HG02610 (cell line): ENCODE measurements around the gene RGS7.
A peak's percentile ranks its signal among the peaks of the same experiment; 100 is the strongest.
"Not testable (repeated sequence)": the region's sequence is repeated elsewhere in the genome, so short reads cannot be mapped to it uniquely, and the experiment has no call there.

Source experiments
- ATAC-seq: cut with Tn5 transposase; IDR thresholded peaks from one replicate; pipeline ENCODE4 v1.9.1; 2021; ENCODE audit warnings: mild to moderate bottlenecking, moderate library complexity; ENCODE audit not compliant: unreplicated experiment

RGS7 gene

GRCh38 chr1:240936911-240937668 is 419.9 kb downstream of the RGS7 start:
- ATAC-seq, result no peak

DNA sequence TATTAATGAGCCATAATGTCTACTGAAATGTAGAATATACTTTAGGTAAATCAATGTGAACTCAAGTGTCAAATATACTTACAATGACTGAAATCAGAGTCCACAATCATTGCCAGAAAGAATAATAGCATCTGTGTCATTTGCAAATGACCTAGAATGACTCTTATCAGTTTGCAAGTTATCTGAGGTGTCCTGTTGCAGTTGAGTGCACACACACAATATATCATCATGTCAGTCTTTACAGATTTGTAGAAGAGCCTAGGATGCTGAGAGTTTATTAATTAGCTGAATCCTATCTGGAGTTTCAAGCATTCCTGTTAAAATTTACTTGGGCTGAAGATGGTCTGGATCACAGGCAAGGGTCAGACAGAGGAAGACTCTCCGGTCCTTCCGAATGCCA is 421.1 kb downstream of the RGS7 start:
- no peak for ATAC-seq

- ATAC-seq, result no peak
These were observed 426.0 kb downstream of the RGS7 start for GRCh38 chr1:240931031-240931430.

GRCh38 chr1:240928265-240928664 is 428.7 kb downstream of the RGS7 start:
- no peak for ATAC-seq

- no peak for ATAC-seq
These were observed 429.2 kb downstream of the RGS7 start for GRCh38 chr1:240927821-240928220.

DNA sequence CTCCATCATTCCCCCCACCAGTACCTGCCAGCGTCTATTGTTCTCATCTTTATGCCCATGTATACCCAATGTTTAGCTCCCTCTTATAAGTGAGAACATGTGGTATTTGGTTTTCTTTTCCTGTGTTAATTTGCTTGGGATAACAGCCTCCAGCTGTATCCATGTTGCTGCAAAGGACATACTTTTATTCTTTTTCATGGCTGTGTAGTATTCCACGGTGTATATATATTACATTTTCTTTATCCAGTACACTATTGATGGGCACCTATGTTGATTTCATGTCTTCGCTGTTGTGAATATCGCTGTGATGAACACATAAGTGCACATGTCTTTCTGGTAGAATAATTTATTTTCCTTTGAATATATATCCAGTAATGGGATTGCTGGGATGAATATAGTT is 431.7 kb downstream of the RGS7 start:
- ATAC-seq, result no peak

- ATAC-seq, result no peak
These were observed 439.0 kb downstream of the RGS7 start for GRCh38 chr1:240917976-240918375.

DNA sequence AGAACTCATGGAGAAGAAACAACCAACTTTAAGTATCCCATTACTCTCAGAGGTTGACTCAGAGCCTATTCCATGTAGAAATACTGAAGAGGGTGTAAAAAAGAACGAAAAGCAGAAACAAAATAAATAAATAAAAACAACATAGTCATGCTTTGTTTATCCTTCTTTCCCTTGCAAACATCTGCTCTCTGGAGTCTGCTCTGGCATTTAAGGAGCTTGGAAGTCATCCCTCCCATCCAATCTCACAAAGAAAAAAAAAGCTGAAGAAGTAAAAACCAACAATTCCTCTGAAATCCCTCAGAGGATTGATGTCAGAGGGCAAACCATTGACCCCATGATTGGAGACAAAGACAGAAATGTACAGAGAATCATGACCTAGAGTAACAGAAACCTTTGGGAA is 442.5 kb downstream of the RGS7 start:
- no peak for ATAC-seq

DNA sequence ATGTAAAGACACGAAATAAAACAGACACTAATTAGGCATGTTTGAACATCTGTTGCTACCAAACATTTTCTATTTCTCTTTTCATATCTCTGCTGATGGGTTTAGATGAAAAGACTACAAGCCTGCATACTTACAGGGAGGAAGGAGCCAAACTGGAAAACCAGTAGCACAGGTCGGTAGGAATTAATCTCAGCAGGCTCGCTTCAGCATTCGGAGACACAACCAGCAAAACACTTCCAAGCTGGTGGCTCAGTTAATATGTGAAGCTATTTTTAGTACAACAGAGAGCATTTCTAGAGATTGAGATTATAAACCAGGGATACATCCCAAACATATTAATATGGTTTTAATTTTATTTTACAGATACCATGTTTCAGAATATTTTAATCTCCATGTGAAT is 444.2 kb downstream of the RGS7 start:
- no peak for ATAC-seq

- no peak for ATAC-seq
These were observed 447.1 kb downstream of the RGS7 start for GRCh38 chr1:240909701-240910457.

- no peak for ATAC-seq
These were observed 450.5 kb downstream of the RGS7 start for GRCh38 chr1:240906477-240906876.

DNA sequence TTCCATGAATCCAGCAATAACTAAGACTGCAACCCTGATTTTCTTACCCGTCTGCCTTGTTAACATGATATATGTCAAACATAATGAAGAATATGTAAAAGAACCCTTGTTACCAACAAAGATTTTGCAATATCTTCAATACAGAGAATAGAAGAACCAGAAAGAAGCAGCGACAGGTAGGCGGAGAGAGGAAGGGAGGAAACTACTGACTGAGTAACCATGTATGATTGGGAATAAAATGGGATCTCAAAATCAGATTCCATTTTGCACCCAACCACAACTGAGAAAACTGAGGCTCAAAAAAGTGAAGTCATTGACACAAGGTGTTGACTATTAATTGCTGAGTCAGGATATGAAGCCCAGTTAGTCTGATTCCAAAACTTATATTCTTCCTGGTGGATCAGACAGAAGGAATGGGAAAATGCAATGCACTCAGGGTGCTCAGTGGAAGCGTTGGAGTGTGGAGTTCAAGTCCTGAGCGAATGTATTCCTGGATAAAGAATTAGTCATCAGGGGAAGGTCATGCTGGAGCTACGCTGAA is 451.7 kb downstream of the RGS7 start:
- no peak for ATAC-seq

- ATAC-seq, result not testable (repeated sequence)
These were observed 461.6 kb downstream of the RGS7 start for GRCh38 chr1:240895424-240895823.

GRCh38 chr1:240888787-240889048 is 468.3 kb downstream of the RGS7 start:
- ATAC-seq, result no peak

DNA sequence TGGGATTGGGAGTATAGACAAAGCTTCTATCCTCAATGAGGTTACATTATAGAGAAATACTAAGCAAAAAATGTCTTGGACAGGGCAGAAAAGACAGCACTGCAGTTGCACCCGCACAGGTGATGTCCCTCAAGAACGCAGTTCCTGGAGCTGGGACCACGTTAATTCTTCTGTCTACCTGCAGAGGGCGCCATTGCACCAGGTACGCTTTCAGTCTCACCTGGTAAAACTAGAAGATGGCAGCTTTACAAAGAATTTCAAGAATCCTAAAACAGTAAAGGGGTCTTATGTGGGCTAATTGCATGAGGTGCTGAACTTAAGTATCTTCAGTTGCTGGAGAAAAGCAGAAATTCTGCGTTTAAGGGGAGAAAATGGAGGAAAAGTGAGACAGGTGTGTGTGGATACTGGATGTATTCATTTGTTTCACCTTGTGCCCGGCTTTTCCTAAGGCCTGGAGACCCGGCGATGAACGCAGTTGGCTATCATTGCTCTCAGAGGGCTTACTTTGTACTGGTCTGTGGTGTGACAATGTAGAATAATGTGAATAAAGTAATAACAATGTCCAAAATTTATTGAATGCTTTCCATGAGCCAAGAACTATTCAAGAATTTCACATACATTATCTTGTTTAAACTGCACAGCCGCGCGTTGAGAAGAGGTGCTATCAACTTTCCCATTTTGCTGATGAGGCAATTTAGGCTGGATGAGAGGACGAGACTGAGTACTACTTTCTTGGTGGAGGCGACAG is 468.8 kb downstream of the RGS7 start:
- peak; percentile 61 for ATAC-seq

- ATAC-seq, result no peak
These were observed 473.5 kb downstream of the RGS7 start for GRCh38 chr1:240883490-240883889.

DNA sequence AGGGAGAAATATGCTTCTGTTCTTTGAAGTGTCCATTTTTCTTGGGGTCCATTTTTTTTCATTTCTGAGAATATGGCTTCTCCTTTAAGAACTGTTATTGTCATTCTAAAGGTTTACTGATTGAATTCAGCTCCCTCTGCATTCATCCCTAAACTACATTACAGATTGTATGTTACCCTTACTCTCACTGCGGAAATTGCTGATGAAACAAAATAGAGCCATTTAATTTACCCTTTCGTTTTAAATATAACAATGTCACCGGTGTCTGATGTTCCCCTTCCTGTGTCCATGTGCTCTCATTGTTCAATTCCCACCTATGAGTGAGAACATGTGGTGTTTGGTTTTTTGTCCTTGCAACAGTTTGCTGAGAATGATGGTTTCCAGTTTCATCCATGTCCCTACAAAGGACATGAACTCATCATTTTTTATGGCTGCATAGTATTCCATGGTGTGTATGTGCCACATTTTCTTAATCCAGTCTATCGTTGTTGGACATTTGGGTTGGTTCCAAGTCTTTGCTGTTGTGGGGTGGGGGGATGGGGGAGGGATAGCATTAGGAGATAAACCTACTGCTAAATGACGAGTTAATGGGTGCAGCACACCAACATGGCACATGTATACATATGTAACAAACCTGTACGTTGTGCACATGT is 474.2 kb downstream of the RGS7 start:
- ATAC-seq, result not testable (repeated sequence)

GRCh38 chr1:240878631-240879030 is 478.4 kb downstream of the RGS7 start:
- ATAC-seq, result no peak

DNA sequence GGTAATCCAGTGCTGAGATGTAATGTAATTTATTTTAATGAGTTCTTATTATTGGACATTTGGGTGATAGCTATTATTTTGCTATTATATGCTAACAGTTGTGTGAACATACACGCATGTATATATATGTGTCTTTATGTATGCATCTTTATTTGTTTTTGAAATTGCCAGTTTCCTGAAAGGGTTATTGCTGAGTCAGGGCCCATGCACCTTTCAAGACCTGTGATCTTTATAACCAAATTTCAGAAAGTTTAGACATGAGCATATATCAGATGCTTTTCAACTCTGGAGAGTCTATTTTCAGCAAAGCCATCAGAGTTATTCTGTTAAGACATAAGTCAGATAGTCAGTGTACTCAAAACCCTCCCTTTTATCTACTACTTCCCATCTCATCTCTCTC is 479.4 kb downstream of the RGS7 start:
- no peak for ATAC-seq

GRCh38 chr1:240876071-240876470 is 480.9 kb downstream of the RGS7 start:
- ATAC-seq, result no peak

DNA sequence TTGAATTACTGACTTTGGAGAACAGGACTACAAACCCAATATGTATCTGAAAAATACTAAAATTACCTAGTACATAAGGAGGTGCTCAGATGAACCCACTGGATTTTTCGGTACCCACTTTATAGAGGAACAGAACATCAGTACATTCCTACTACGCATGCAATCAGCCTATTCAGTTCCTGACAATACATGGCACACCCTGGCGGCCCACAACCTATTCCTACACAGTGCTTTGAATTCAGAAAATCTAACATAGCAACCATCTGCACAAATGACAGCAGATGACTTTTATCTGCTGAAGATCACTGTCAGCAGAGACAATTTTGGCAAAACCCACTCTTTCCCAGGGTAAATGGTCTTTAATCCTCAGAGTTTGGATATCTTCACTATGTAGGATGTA is 487.9 kb downstream of the RGS7 start:
- ATAC-seq, result no peak
